Activated CD4-positive, alpha-beta T cell treated with anti-CD3 and anti-CD28 coated beads, Interleukin-2, amount 50 U/mL, for 24 hours (primary cell): Measurements from ENCODE around the gene OTOG.

Source experiments
- DNase-seq, 2 donors: peaks; one replicate each; pipeline ENCODE4 v3.0.0-alpha.2; 2020; ENCODE audit warnings: low read depth in 1 of 2, low spot score in 1 of 2

The OTOG gene

GRCh38 chr11:17547051-17547577 is at the start of gene OTOG:
OTOG (plus strand) TSS chr11:17547259; CDS start chr11:17547373, 114 bp downstream.
- DNase-seq: no peak

- DNase-seq: no peak
Measured at GRCh38 chr11:17498058-17498457, 49.0 kb upstream of the OTOG start.

GRCh38 chr11:17498475-17498874 is 48.6 kb upstream of the OTOG start:
- no peak for DNase-seq

GRCh38 chr11:17500673-17501072 is 46.4 kb upstream of the OTOG start:
- no peak for DNase-seq

GRCh38 chr11:17502630-17503029 is 44.4 kb upstream of the OTOG start:
- DNase-seq: no peak

- peak; percentile 54 to 65 for DNase-seq
Measured at GRCh38 chr11:17504330-17505107, 42.5 kb upstream of the OTOG start.

- no peak for DNase-seq
Measured at GRCh38 chr11:17505146-17505545, 41.9 kb upstream of the OTOG start.

- DNase-seq: no peak
Measured at GRCh38 chr11:17506314-17506713, 40.7 kb upstream of the OTOG start.

GRCh38 chr11:17506942-17507341 is 40.1 kb upstream of the OTOG start:
- no peak for DNase-seq

GRCh38 chr11:17507773-17508172 is 39.3 kb upstream of the OTOG start:
- no peak for DNase-seq

- no peak for DNase-seq
Measured at GRCh38 chr11:17508306-17508705, 38.8 kb upstream of the OTOG start.

- DNase-seq: no peak
Measured at GRCh38 chr11:17508791-17509190, 38.3 kb upstream of the OTOG start.

- DNase-seq: no peak
Measured at GRCh38 chr11:17510507-17511206, 36.4 kb upstream of the OTOG start.

- DNase-seq: no peak
Measured at GRCh38 chr11:17511571-17511970, 35.5 kb upstream of the OTOG start.

- no peak for DNase-seq
Measured at GRCh38 chr11:17512101-17512500, 35.0 kb upstream of the OTOG start.

- DNase-seq: no peak
Measured at GRCh38 chr11:17513853-17514252, 33.2 kb upstream of the OTOG start.

GRCh38 chr11:17514476-17514875 is 32.6 kb upstream of the OTOG start:
- DNase-seq: no peak

- no peak for DNase-seq
Measured at GRCh38 chr11:17515443-17516176, 31.4 kb upstream of the OTOG start.

- DNase-seq: no peak
Measured at GRCh38 chr11:17516551-17517150, 30.4 kb upstream of the OTOG start.

GRCh38 chr11:17517186-17517585 is 29.9 kb upstream of the OTOG start:
- no peak for DNase-seq

- no peak for DNase-seq
Measured at GRCh38 chr11:17518366-17518765, 28.7 kb upstream of the OTOG start.
